ENCODE results near the gene FNDC11.

FNDC11 gene

GRCh38 chr20:63533871-63534393 lies 20.0 kb upstream of the FNDC11 start:
- no peak overlapping the region for H3K27ac ChIP-seq
- TF ChIP-seq CTCF (IDR thresholded peaks at IDR 0.05) (no peak), ZFX (IDR thresholded peaks at IDR 0.05; ENCODE audit: borderline replicate concordance) (no peak)

- H3K27ac ChIP-seq: no peak overlapping the region
- TF ChIP-seq ZFX (IDR thresholded peaks at IDR 0.05; ENCODE audit: borderline replicate concordance) (no peak), CTCF (IDR thresholded peaks at IDR 0.05) (no peak)
Measured at GRCh38 chr20:63534427-63534830, 19.5 kb upstream of the FNDC11 start.

GRCh38 chr20:63534831-63535651 lies 18.9 kb upstream of the FNDC11 start:
- H3K27ac ChIP-seq: no peak overlapping the region
- TF ChIP-seq ZFX (IDR thresholded peaks at IDR 0.05; ENCODE audit: borderline replicate concordance) (no peak), CTCF (IDR thresholded peaks at IDR 0.05) (no peak)

GRCh38 chr20:63536241-63536977 lies 17.6 kb upstream of the FNDC11 start:
- TF ChIP-seq CTCF (IDR thresholded peaks at IDR 0.05): no peak
- TF ChIP-seq ZFX (IDR thresholded peaks at IDR 0.05; ENCODE audit: borderline replicate concordance): no peak
- no peak overlapping the region for H3K27ac ChIP-seq

GRCh38 chr20:63536997-63537524 lies 16.9 kb upstream of the FNDC11 start, which contains the start of gene PTK6:
Gene PTK6 (minus strand): TSS chr20:63537376. CDS start chr20:63537314, 62 bp downstream.
- TF ChIP-seq CTCF (IDR thresholded peaks at IDR 0.05): no peak
- TF ChIP-seq ZFX (IDR thresholded peaks at IDR 0.05; ENCODE audit: borderline replicate concordance): no peak
- H3K27ac ChIP-seq: peak within 1 kb of the TSS; percentile 64

GRCh38 chr20:63537525-63538203 lies 16.3 kb upstream of the FNDC11 start:
- peak overlapping the region; percentile 64 for H3K27ac ChIP-seq
- peak; percentile 84 for TF ChIP-seq CTCF (IDR thresholded peaks at IDR 0.05)
- TF ChIP-seq ZFX (IDR thresholded peaks at IDR 0.05; ENCODE audit: borderline replicate concordance): no peak
